Mesenchymal stem cell (in vitro differentiated cells and primary cell): ENCODE data around the gene TBPL1.
A peak's percentile ranks its signal among the peaks of the same experiment; 100 is the strongest.

ENCODE experiments used
- DNase-seq: peaks from one replicate; pipeline ENCODE4 v3.0.0-alpha.2; 2013
- H2AFZ ChIP-seq: one replicate; pipeline ENCODE4 v1.6.1; 2013; ENCODE audit warnings: low read depth, mild to moderate bottlenecking, control low read depth, inconsistent platforms, low read length, moderate library complexity
- H2AK5ac ChIP-seq: 2 replicates; pipeline ENCODE4 v1.6.1; 2013; ENCODE audit warnings: low read length, moderate library complexity, mild to moderate bottlenecking, inconsistent platforms; ENCODE audit not compliant: severe bottlenecking
- H2BK120ac ChIP-seq: one replicate; pipeline ENCODE4 v1.6.1; 2013; ENCODE audit warnings: low read depth, mild to moderate bottlenecking, inconsistent platforms, low read length, moderate library complexity
- H2BK12ac ChIP-seq, 2 experiments: one replicate each; pipeline ENCODE4 v1.6.1; 2013; ENCODE audit warnings: inconsistent platforms in 2 of 2, low read length in 2 of 2, mild to moderate bottlenecking in 2 of 2, moderate library complexity in 2 of 2, control low read depth in 1 of 2
- H2BK15ac ChIP-seq: one replicate; pipeline ENCODE4 v1.6.1; 2013; ENCODE audit warnings: mild to moderate bottlenecking, low read depth, inconsistent platforms; ENCODE audit not compliant: poor library complexity, severe bottlenecking
- H2BK5ac ChIP-seq: 2 replicates; pipeline ENCODE4 v1.6.1; 2013; ENCODE audit warnings: low read depth, mild to moderate bottlenecking, low read length, control low read depth, inconsistent platforms; ENCODE audit not compliant: poor library complexity, severe bottlenecking
- H3K14ac ChIP-seq, 2 experiments: one replicate each; pipeline ENCODE4 v1.6.1; 2013; ENCODE audit warnings: inconsistent platforms in 2 of 2, low read length in 2 of 2, control low read depth in 1 of 2, mild to moderate bottlenecking in 1 of 2, moderate library complexity in 1 of 2
- H3K18ac ChIP-seq, 2 experiments: one replicate each; pipeline ENCODE4 v1.6.1; 2013; ENCODE audit warnings: inconsistent platforms in 2 of 2, low read length in 2 of 2, control low read depth in 1 of 2, low read depth in 1 of 2, mild to moderate bottlenecking in 1 of 2
- H3K23ac ChIP-seq, 2 experiments: one replicate each; pipeline ENCODE4 v1.6.1; 2013; ENCODE audit warnings: inconsistent platforms in 2 of 2, low read length in 2 of 2, mild to moderate bottlenecking in 2 of 2, moderate library complexity in 2 of 2, control low read depth in 1 of 2
- H3K27ac ChIP-seq: 2 replicates; pipeline ENCODE4 v1.5.1; 2013; ENCODE audit warnings: mild to moderate bottlenecking, moderate library complexity, low read length, control low read depth, inconsistent platforms; ENCODE audit not compliant: poor library complexity, severe bottlenecking
- H3K27me3 ChIP-seq, 2 experiments: 2 replicates each; pipeline versions ENCODE4 v1.6.1 to v1.7.0; 2013; ENCODE audit warnings: low read length in 2 of 2, mild to moderate bottlenecking in 2 of 2, moderate library complexity in 2 of 2, control low read depth in 1 of 2, inconsistent platforms in 1 of 2; ENCODE audit not compliant: control insufficient read depth in 1 of 2, insufficient read depth in 1 of 2
- H3K36me3 ChIP-seq, 2 experiments: 2 replicates each; pipeline versions ENCODE4 v1.6.1 to v1.7.0; 2013; ENCODE audit warnings: low read length in 2 of 2, control low read depth in 1 of 2, inconsistent platforms in 1 of 2, low read depth in 1 of 2, mild to moderate bottlenecking in 1 of 2; ENCODE audit not compliant: insufficient read depth in 2 of 2, control insufficient read depth in 1 of 2
- H3K4ac ChIP-seq, 2 experiments: one replicate each; pipeline ENCODE4 v1.6.1; 2013; ENCODE audit warnings: inconsistent platforms in 2 of 2, low read length in 2 of 2, mild to moderate bottlenecking in 2 of 2, moderate library complexity in 2 of 2, control low read depth in 1 of 2, low read depth in 1 of 2
- H3K4me1 ChIP-seq: 2 replicates; pipeline ENCODE4 v1.6.1; 2013; ENCODE audit warnings: low read depth, low read length, control low read depth; ENCODE audit not compliant: control insufficient read depth, insufficient read depth
- H3K4me2 ChIP-seq: 2 replicates; pipeline ENCODE4 v1.6.1; 2013; ENCODE audit warnings: low read length, mild to moderate bottlenecking, inconsistent platforms; ENCODE audit not compliant: poor library complexity, severe bottlenecking
- H3K4me3 ChIP-seq, 2 experiments: 2 replicates each; pipeline versions ENCODE4 v1.5.1 to v1.7.0; 2013; ENCODE audit warnings: low read length in 2 of 2, mild to moderate bottlenecking in 2 of 2, control low read depth in 1 of 2, low read depth in 1 of 2; ENCODE audit not compliant: insufficient read depth in 1 of 2
- H3K79me1 ChIP-seq: replicated peaks from 2 replicates; pipeline ENCODE4 v1.6.1; 2013; ENCODE audit warnings: mild to moderate bottlenecking, control low read depth, low read length, inconsistent platforms; ENCODE audit not compliant: poor library complexity, severe bottlenecking
- H3K9ac ChIP-seq: 2 replicates; pipeline ENCODE4 v1.7.0; 2013; ENCODE audit warnings: mild to moderate bottlenecking, low read length, moderate library complexity
- H3K9me3 ChIP-seq: 2 replicates; pipeline ENCODE4 v1.7.0; 2013; ENCODE audit warnings: mild to moderate bottlenecking, low read length; ENCODE audit not compliant: control insufficient read depth
- H4K8ac ChIP-seq: one replicate; pipeline ENCODE4 v1.6.1; 2013; ENCODE audit warnings: inconsistent platforms, mild to moderate bottlenecking, low read length, moderate library complexity
- H4K91ac ChIP-seq: one replicate; pipeline ENCODE4 v1.6.1; 2013; ENCODE audit warnings: mild to moderate bottlenecking, low read length, inconsistent platforms
- WGBS: methylation state at CpG from one replicate; pipeline ENCODE4 v1.1.7; 2013; ENCODE audit warnings: mixed read lengths; 5-methylcytosine and 5-hydroxymethylcytosine counted together

The TBPL1 gene

GRCh38 chr6:133917781-133918180 is 35.2 kb upstream of the TBPL1 start:
- Histone ChIP-seq H2AK5ac (no peak overlapping the region), H3K4me3 (no peak overlapping the region), H3K79me1 (no peaks in the 10 kb centered on the region), H4K91ac (no peak overlapping the region), H3K9me3 (peaks cover 5% of the 10 kb centered on the region), H2BK15ac (no peak overlapping the region), H2AFZ (no peak overlapping the region), H3K14ac (no peak overlapping the region), H3K4ac (no peak overlapping the region), H3K4me2 (no peak overlapping the region), H3K18ac (no peak overlapping the region), H3K23ac (no peak overlapping the region), H3K36me3 (no peaks in the 10 kb centered on the region), H3K9ac (no peak overlapping the region), H3K27me3 (no peaks in the 10 kb centered on the region), H2BK120ac (no peak overlapping the region), H2BK12ac (no peak overlapping the region), H3K27ac (no peak overlapping the region), H4K8ac (peak overlapping the region; percentile 17), H2BK5ac (no peak overlapping the region), H3K4me1 (no peaks in the 10 kb centered on the region)
- no peak for DNase-seq
- WGBS, result 96% methylated on average over 2 of the region's 4 CpGs

DNA sequence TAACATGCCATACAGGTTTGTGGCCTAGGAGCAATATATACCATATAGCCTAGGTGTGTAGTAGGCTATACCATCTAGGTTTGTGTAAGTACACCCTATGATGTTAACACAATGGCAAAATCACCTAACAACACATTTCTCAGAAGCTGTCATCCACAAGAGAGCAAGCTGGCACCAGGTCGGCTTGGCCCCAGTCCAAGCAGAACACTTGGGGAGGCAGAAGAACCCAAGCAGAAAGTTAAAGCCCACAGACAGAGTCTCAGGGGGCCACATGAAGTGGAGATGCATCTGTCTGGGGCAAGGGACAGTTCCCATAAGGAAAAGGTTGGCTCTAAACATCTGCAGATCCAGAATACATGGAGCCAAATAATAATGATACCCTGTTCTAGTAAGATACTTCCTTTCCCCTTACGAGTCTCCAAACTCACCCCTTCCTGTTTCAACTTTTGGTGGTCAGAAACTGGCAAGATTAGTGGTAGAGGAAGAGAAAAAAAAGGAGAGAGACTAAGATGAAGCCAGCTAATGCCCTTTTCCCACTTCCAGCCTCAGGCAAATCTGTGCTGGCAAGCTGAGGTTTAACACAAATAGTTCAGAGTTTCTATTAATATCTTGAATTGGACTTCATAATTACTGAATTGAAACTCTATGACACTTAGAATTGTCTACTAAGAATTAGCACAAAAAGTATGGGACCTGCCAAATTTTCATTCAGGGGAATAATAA is 34.7 kb upstream of the TBPL1 start:
- H2BK120ac ChIP-seq, result no peak overlapping the region
- no peaks in the 10 kb centered on the region for H3K36me3 ChIP-seq
- no peak overlapping the region for H2BK5ac ChIP-seq

GRCh38 chr6:133919362-133919761 is 33.7 kb upstream of the TBPL1 start:
- Histone ChIP-seq H3K14ac (no peak overlapping the region), H2BK120ac (no peak overlapping the region), H3K9ac (no peak overlapping the region), H3K4ac (no peak overlapping the region), H3K4me2 (no peak overlapping the region), H3K36me3 (no peaks in the 10 kb centered on the region), H2BK15ac (no peak overlapping the region), H2BK5ac (no peak overlapping the region), H3K79me1 (no peaks in the 10 kb centered on the region), H2AFZ (no peak overlapping the region), H2BK12ac (no peak overlapping the region), H4K8ac (no peak overlapping the region), H3K23ac (no peak overlapping the region), H3K4me3 (no peak overlapping the region), H3K27me3 (no peaks in the 10 kb centered on the region), H3K4me1 (no peaks in the 10 kb centered on the region), H3K18ac (no peak overlapping the region), H2AK5ac (no peak overlapping the region), H3K27ac (no peak overlapping the region), H3K9me3 (no peaks in the 10 kb centered on the region), H4K91ac (no peak overlapping the region)
- no peak for DNase-seq
- WGBS, result 92% methylated on average over 5 of the region's 5 CpGs

More for the DNA sequence above, 34.7 kb upstream of the TBPL1 start:
- Histone ChIP-seq H3K14ac (no peak overlapping the region), H3K4me2 (no peak overlapping the region), H2AFZ (no peak overlapping the region), H3K9ac (no peak overlapping the region), H3K79me1 (no peaks in the 10 kb centered on the region), H3K27ac (no peak overlapping the region), H3K4ac (no peak overlapping the region), H2BK12ac (no peak overlapping the region), H2BK15ac (no peak overlapping the region), H3K23ac (no peak overlapping the region), H4K8ac (no peak overlapping the region), H3K4me3 (no peak overlapping the region), H3K18ac (no peak overlapping the region), H2AK5ac (no peak overlapping the region), H3K27me3 (no peaks in the 10 kb centered on the region), H4K91ac (no peak overlapping the region), H3K4me1 (no peaks in the 10 kb centered on the region), H3K9me3 (peaks cover 5% of the 10 kb centered on the region)
- WGBS, result 86% methylated on average over 1 of the region's 2 CpGs
- DNase-seq, result no peak

- no peak overlapping the region for H3K9ac ChIP-seq
- H2AFZ ChIP-seq, result no peak overlapping the region
- no peak overlapping the region for H2AK5ac ChIP-seq
- H2BK120ac ChIP-seq, result no peak overlapping the region
- H3K27ac ChIP-seq, result no peak overlapping the region
- no peak overlapping the region for H3K18ac ChIP-seq
- H4K91ac ChIP-seq, result no peak overlapping the region
- no peak overlapping the region for H2BK12ac ChIP-seq
- H3K27me3 ChIP-seq, result no peaks in the 10 kb centered on the region
- no peak overlapping the region for H2BK5ac ChIP-seq
- H3K4me3 ChIP-seq, result no peak overlapping the region
- 33% methylated on average over 5 of the region's 6 CpGs for WGBS
- no peaks in the 10 kb centered on the region for H3K9me3 ChIP-seq
- DNase-seq, result peak; percentile 84
- no peaks in the 10 kb centered on the region for H3K36me3 ChIP-seq
- no peaks in the 10 kb centered on the region for H3K4me1 ChIP-seq
- no peaks in the 10 kb centered on the region for H3K79me1 ChIP-seq
- no peak overlapping the region for H3K14ac ChIP-seq
- H3K23ac ChIP-seq, result no peak overlapping the region
- H3K4me2 ChIP-seq, result no peak overlapping the region
- no peak overlapping the region for H3K4ac ChIP-seq
- H4K8ac ChIP-seq, result no peak overlapping the region
- no peak overlapping the region for H2BK15ac ChIP-seq
These were observed 31.7 kb upstream of the TBPL1 start for GRCh38 chr6:133921249-133921859.
